ENCODE measurements around the gene LRP4.
"Not testable (repeated sequence)": the region's sequence is repeated elsewhere in the genome, so short reads cannot be mapped to it uniquely, and the experiment has no call there.

The LRP4 gene

GRCh38 chr11:46918083-46918787 lies at the start of gene LRP4:
Gene LRP4, minus strand, starts transcription at chr11:46918550. Its CDS starts 171 bp downstream, at chr11:46918379.
- peak; percentile 61 for DNase-seq

- no peak for DNase-seq
Measured at GRCh38 chr11:46967962-46968361, 49.6 kb upstream of the LRP4 start.

- no peak for DNase-seq
Measured at GRCh38 chr11:46966773-46967172, 48.4 kb upstream of the LRP4 start.

DNA sequence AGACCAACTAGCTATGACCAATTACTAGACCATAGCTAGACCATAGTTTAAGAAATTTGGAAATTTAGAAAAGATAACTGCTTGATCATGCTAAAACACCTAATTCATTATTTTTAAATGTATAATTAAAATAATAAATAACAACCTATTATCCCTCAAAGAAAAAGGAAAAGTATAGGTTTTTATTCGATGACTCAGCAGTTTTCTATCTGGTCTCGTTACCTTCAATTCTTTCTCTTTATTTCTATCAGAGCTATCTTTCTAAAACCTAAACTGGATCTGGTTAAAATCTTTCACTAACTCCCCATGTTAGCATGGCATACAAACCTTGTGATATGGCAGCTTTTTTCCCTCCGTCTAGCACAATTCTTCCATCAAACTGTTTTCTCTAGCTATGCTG lies 45.5 kb upstream of the LRP4 start:
- no peak for DNase-seq

DNA sequence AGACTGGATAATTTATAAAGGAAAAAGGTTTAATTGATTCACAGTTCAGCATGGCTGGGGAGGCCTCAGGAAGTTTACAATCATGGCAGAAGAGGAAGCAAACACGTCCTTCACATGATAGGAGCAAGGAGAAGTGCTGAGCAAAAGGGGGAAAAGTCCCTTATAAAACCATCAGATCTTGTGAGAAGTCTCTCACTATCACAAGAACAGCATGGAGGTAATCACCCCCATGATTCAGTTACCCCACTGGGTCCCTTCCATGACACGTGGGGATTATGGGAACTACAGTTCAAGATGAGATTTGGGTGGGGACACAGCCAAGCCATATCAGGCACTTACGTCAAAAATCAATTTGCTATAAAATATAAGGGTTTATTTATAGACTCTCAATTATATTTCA lies 43.5 kb upstream of the LRP4 start:
- not testable (repeated sequence) for DNase-seq

- DNase-seq = no peak
Measured at GRCh38 chr11:46961041-46961440, 42.7 kb upstream of the LRP4 start.

GRCh38 chr11:46958777-46959176 lies 40.4 kb upstream of the LRP4 start:
- no peak for DNase-seq

- no peak for DNase-seq
Measured at GRCh38 chr11:46953093-46953492, 34.7 kb upstream of the LRP4 start.

DNA sequence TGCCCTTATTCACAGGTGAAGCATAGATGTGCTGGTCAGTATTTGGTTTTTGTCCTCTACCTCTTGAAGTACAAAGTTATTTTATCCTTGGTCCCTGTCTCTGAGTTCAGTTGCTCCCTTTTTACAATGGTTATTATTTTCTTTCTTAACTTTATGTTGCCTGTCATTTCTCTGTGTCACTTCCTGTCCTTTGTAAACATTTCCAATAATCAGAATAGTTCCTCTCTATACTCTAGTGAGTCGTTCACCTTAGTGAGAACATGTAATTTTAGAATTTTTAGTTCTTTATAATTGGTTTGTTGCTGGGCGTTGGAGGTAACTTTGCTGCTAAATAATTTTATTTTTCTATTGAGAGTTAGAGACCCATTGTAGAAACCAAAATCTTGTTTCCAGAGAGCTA lies 34.2 kb upstream of the LRP4 start:
- no peak for DNase-seq

DNA sequence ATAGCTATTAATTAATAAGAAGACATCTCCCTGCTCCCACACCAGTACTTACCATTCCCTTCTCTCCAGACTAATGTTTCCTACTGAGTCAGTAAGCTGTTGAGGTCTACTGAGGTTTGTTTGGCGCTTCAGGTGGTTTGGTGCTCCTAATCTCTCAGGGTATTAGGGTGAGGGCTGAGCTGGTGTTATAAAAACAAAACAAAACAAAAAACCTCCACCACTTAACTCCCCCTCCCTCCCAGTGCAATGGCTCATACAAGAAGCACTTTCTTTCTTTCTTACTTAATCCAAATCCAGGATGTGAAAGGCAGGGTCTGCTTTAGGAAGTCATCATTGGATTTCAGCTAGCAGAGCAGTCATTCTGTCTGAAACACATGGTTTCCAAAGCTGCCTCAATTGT lies 33.5 kb upstream of the LRP4 start:
- DNase-seq = peak; percentile 87

GRCh38 chr11:46949297-46949696 lies 30.9 kb upstream of the LRP4 start:
- DNase-seq = no peak

DNA sequence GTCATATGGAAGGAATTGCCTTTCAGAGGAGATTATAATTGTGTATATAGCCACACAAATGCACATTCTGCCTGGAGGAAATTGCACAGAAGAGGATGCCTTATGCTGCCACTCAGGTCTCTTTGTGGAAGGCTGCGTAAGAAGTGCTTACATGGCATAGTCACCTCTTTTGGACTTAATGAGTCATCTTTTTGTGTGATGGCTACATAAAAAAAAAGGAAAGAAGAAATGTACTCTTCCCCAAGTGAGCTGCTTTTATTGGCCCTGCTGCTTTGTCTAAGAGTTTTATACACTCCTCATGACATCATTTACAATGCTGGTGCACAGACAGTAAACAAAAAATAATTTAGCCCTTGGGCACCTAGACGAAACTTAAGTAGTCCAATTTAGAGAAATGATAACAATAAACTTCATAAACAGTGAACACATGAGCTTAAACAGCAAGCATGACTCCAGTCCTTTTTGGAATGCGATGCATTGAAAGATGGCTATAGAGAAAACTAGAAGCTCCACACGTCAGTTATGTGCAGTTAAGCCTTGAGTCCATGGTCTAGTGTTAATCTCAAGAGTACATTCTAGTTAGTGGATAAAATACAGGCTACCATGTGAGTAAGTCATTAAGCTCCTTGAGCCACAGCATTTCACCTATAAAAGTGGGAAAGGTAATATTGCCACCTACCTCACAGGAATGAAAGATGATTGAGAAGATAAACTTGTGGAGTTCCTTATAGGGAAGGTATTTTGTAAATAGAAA lies 30.2 kb upstream of the LRP4 start:
- DNase-seq = peak; percentile 27

- peak; percentile 57 for DNase-seq
Measured at GRCh38 chr11:46947399-46948077, 29.2 kb upstream of the LRP4 start.

DNA sequence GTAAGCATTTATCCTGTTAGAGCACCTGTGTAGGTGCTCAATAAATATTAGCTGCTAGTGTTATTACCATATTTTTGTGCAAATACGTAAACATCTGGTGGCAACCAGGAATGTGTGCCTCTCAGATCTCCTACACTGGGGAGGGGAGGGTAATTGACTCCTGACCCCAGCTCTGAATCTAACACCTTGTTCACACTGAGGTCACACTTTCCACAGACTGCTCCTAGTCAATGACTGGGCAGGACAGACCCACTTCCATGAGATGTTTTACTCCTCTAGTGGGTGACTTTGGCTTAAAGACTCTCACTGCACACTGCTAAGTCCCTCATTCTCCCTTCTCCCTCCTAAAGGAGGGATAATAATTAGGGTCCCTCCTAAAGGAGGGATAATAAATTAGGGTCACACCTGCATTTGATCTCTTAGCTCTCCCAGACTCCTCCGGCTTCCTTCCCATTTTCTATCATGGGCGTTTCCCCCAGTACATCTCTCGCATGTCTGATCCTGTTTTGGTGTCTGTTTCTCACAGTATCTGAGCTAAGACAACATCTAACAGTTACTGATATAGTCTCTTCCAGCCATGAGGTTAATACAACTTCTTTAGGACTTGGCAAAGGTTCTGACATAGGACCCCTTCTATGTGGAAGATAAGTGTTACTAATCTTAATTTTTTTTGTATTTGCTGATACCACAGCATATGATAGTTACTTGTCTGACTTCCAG lies 26.2 kb upstream of the LRP4 start:
- no peak for DNase-seq

- DNase-seq = no peak
Measured at GRCh38 chr11:46942172-46942571, 23.8 kb upstream of the LRP4 start.

GRCh38 chr11:46936138-46937110 lies 18.1 kb upstream of the LRP4 start, which contains the start of gene CSTPP1:
Gene CSTPP1, plus strand, starts transcription at chr11:46936761. Its CDS starts 45 bp downstream, at chr11:46936806.
- peak; percentile 95 for DNase-seq

DNA sequence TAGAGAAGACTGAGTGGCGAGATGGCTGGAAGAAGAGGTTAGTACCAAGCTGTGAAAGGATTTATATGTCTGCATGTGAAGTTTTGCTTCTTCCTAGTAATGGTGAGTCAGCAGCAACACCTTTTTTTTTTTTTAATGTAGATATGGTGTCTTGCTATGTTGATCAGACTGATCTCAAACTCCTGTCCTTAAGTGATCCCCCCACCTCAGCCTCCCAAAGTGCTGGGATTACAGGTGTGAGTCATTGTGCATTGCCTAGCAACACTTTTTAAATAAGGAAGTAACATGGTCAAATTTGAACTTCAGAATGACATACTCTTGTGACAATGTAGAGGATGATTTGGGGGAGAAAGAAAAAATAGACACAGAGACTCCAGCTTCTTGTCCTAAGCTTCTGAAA lies 11.7 kb upstream of the LRP4 start:
- DNase-seq = no peak

DNA sequence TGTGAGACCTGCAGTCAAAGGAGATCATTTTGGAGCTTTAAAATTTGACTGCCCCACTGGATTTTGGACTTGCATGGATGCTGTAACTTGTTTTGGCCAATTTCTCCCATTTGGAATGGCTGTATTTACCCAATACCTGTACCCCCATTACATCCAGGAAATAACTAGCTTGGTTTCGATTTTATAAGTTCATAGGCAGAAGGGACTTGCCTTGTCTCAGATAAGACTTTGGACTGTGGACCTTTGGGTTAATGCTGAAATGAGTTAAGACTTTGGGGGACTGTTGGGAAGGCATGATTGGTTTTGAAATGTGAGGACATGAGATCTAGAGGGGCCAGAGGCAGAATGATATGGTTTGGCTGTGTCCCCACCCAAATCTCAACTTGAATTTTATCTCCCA lies 10.4 kb upstream of the LRP4 start:
- DNase-seq = not testable (repeated sequence)

DNA sequence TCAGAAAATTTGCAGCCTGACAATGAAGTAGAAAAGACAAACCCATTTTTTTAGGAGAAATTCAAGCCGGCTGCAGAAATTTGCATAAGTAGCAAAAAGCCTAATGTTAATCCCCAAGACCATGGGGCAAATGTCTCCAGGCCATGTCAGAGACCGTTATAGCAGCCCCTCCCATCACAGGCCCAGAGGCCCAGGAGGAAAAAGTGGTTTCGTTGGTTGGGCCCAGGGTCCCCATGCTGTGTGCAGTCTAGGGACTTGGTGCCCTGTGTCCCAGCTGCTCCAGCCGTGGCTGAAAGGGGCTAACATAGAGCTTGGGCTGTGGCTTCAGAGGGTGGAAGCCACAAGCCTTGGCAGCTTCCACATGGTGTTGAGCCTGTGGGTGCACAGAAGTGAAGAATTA lies 9.6 kb upstream of the LRP4 start:
- not testable (repeated sequence) for DNase-seq

GRCh38 chr11:46920755-46921154 lies 2.4 kb upstream of the LRP4 start:
- no peak for DNase-seq

DNA sequence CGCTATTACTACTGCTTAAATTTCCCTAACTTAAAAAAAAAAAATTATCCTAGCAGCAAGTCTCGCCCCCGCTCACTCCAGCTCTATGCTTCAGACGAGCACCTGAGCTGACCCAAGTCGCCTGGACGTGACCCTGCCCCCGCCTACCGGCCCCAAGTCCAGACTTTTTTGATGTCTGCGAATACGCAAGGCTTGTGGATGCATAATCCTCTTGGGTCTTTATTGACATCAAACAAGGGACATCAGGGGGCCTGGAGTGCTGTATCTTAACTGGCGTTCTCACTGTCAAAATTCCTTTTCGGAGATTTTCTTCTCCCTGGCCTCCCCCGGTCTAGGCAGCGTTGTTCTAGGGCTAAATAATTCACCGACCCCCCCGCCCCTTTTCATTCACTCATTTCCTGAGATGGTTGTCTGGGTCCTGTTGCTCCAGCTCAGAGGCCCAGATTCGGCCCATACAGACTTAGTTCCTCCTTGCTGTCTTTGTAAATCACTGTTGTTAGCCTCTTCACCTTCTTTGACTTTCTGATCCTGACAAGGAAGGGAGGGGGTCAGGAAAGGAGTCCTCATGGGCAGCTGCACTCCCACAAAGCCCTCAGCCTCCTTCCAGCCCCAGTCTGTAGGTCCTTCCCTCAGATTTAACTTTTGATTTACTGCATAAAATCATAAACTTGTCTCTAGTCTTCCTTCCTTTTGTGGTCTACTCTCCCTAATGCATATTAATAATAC lies 601 bp upstream of the LRP4 start:
- peak; percentile 62 for DNase-seq

Data from NCI-H82 (cell line).